Measurements from ENCODE around the gene TTC7B.

The TTC7B gene

DNA sequence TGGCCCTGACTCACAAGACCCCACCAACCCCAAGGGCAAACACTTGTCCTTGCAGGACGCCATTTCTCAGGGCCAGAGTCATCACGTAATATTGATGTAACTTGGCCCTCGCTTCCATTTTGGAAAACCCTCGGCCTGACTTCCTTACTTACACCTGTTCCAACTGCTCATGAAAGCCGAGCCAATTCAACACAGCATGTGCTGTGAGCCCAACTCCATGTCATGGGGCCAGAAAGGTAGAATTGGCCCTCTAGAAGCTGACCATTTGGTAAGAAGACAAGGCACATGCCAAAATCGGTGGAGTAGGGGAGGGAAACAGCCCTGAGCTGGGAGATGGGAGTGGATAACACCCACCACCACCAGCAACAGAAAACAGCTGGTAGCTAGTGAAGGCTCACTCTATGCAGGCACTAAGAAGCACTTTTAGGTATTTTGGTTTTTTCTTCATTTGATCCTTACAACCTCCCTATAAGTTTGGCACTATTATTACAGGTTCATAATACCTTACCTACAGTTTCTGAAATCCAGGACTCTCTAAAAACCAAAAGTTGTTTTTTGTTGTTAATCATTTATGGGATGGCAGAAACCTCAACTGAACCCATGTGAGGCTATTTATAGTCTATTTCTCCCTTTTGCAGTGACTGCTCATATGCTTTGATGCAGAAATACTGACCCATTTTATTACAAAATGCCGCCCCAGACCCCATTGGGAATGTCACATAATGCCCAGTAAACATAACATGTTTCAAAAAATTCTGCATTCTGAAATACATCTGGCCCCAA lies 6.5 kb downstream of the TTC7B start:
- no peak for DNase-seq
- intact Hi-C loops (cut with DNase I), result no loop called here

DNA sequence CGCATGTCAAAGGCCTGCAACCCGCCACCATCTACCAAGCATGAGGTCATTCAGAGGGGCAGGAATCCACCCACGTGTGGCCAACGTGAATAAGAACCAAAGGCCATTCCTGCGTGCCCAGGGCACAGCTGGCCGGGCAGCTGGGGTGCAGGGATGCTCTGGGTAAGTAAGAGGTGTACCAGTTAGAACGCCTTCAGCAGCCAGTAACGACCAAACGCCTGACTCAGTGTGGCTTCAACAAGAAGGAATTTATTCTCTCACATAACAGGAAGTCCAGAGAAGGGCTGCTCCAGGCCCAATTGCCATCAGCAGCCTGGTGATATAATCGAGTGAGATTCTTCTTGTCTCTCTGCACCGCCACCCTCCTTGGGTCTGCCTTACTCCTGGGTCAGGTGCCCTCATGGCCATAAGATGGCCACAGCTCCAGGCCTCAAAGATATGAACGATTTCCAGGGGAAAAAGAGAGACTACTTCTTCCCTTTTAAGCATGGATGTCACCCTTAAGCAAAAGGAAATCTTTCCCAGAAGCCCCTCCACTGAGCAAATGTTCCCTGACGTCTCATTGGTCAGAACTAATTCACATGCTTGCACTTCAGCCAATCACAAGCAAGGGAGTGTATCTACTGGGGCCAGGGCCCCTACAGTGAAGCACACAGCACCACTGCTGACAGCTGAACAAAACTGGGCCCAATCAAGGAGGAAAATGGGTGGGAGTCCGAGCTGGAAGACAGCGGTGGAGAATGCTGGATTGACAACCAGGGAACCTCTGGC lies 7.3 kb downstream of the TTC7B start:
- intact Hi-C loops (cut with DNase I), result no loop called here
- DNase-seq, result no peak

DNA sequence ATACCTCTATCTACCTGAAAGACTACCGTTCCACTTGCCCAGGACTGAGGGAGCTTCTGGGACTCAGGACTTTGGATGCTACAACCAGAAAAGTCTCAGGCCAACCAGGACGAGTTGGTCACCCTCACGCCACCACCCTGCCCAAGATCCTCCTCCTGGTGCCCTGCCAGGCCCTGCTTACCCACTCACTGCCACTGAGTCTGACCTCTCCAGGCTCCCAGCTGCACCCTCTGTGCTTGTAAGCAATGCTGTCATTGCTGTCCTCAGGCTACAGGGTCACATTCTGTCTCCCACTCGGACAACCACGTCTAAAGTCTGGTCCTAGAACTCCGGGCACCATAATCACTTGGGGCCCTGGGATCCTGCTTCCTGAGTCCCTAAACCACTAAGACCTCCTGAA lies 9.2 kb downstream of the TTC7B start:
- no peak for DNase-seq
- intact Hi-C loops (cut with DNase I), result no loop called here

DNA sequence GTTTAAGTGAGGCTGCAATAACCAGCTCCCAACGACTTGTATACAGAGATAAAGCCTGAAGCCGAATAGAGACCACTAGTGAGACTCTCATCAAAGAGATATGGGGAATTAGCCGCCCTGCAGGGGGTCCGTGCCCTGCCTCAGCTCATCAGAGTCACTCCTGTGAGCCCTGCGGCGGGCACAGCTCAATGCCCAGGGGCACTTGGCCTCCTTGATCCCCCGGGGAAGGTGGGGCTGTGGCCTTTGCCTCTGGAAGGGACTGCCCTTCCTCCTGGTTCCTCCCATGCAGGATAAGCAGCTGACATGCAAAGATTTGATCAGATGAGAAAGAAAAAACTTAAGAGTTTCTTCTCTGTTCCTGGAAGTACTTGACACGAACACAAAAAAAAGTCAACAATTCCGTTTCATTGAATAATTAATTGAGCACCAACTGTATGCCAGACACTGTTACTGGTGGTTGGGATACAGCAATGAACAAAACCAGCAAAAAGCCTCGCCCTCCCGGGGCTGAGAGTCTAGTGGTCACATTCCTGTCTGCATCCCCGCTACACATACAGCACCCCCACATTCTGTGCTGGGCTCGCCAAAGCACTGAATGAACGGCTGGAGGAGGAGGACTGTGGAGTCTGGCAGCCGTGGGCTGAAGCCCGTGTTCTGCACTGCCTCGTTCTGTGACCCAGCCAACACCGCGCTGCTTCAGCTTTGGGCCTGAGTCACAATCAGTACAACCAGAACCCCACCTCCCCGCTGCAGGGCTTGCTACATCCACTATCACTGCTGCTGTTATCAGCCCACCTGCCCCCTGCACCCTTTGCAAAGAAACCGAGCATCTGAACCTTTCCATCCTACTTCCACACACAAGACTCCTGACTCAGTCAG lies 10.3 kb downstream of the TTC7B start:
- intact Hi-C loops (cut with DNase I), result no loop called here
- peak; percentile 47 to 93 (median 75) for DNase-seq

DNA sequence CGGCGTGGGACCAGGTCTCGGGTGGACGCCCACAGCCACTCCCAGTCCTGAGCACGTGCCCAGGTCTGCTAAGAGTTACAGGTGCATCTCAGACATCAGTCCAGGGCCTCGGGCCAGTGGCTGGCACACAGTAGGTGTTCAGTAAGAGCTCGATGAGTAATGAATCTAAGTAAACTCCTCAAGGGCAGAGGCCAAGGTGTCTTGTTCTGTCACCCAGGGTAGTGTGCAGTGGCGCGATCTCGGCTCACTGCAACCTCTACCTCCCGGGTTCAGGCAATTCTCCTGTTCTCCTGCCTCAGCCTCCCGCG lies 11.2 kb downstream of the TTC7B start:
- intact Hi-C loops (cut with DNase I), result no loop called here
- DNase-seq, result no peak

DNA sequence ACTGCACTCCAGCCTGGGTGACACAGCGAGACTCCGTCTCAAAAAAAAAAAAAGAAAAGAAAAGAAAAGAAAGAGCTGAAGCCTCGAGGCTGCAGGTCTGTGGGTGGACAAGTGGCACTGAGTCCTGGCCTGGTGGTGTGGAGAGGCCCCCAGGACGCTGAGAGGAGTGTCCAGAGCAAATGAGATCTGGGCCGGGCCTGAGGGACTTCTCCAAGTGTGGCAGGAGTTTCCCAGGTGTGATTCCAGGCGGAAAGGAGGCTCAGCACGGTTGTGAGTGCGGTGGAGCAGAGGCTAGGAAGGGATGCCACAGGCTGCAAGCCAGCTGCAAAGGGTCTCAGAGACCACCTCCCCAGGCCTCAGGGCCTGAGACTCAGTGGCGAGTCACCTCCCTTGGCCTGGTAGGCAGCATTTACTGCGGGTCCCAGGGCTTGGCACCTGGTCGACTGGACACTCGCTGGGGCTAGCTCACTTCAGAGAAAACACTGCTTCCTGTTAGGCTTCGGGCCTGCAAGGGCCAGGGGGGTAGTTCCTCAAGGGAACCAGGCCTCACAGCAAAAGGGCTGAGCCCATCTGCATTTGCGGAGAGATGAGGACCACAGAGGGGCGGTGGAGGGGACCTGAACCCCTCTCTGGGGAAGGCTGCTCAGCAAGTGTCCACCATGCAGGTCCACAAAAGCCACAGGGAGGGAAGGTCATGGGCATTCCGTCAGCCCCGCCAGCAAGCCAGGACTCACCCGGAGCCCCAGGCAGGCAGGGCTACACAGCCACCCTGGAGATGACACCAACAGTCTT lies 11.7 kb downstream of the TTC7B start:
- intact Hi-C loops (cut with DNase I), result no loop called here
- DNase-seq, result no peak

DNA sequence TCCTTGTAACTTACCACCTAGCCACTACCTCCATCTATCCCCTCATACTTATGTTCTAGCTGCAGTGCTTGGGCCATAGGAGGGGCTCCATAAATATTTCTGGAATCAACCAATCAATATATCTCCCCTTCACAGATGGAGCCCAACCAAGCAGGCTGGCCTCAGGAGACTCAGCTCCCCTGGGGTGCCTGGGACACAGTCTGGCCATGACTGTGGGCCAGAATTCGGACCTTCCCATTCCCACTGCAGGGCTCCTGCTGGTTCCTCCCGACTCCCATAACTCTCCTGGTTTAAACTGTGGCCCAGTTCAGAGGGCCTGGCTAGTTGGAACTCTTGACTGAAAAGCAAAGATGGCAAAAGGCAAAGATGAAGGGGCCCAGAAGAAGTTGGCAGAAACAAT lies 13.0 kb downstream of the TTC7B start:
- intact Hi-C loops (cut with DNase I), result no loop called here
- DNase-seq, result no peak

DNA sequence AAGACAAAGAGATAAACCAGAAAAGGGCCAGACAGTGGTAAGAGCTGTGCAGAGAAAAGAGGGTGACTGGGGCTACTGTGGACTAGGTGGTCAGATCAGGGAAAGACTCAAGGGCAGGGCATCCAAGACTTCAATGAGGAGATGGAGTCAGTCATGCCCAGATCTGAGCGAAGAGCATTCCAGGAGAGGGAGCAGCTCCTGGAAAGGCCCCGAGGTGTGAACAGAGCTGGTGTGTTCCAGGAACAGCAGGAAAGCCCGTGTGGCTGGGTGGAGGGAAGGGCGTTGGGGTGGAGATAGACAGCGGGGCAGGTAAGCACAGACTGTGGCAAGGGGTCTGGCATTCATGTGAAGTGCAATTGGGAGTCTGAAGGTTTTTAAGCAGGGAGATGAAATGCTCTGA lies 16.8 kb downstream of the TTC7B start:
- intact Hi-C loops (cut with DNase I), result no loop called here
- DNase-seq, result no peak

DNA sequence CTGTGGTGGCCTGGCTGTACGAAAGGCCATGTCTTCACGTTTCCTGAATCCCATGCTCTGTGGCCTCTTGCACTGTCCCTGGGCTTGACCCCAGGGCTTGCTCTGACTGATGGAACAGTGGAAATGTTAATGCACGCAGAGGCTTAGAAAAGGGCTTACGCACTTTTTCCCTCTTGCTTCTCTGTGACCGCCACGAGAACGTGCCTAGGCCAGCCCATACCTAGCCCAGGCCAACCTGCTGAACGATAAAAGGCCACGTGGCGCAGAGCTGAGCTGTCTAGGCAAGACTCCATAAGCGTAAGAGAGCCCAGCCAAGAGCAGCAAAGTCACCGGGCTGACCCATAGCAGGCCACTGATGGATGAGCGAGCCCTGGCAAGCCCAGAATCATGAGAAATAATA lies 18.3 kb downstream of the TTC7B start:
- intact Hi-C loops (cut with DNase I), result no loop called here
- no peak for DNase-seq

DNA sequence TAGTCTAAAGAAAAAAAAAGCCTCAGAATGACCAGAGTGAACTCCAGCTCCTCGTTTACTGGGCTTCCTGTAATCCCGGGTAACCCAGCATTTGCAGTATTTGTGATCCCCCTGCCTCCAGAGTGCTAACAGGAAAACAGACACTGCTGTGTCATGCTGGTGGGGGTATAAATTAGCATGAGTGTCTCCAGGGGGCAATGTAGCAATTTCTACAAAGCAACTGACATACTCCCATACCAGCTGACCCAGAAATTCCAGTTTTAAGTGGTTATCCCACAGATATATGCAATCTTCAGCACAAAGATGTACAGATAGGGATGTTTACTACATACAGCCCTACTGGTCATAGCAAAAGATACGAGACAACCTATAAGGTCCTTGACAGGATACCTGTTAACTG lies 18.8 kb downstream of the TTC7B start:
- intact Hi-C loops (cut with DNase I), result no loop called here
- DNase-seq, result no peak

DNA sequence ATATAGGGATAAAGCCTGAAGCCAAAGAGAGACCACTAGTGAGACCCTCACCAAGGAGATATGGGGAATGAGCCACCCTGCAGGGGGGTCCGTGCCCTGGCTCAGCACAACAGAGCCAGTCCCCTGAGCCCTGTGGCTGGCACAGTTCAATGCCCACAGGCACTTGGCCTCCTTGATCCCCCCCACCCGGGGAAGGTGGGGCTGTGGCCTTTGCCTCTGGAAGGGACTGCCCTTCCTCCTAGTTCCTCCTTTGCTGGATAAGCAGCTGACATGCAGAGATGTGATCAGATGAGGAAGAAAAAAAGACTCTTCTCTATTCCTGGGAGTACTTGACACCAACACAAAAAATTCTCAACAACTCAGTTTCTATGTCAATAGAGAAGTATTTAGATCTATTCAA lies 19.9 kb downstream of the TTC7B start:
- peak in 4 of 42 donors; percentile 15 to 34 (median 28) for DNase-seq
- intact Hi-C loops (cut with DNase I), result no loop called here

DNA sequence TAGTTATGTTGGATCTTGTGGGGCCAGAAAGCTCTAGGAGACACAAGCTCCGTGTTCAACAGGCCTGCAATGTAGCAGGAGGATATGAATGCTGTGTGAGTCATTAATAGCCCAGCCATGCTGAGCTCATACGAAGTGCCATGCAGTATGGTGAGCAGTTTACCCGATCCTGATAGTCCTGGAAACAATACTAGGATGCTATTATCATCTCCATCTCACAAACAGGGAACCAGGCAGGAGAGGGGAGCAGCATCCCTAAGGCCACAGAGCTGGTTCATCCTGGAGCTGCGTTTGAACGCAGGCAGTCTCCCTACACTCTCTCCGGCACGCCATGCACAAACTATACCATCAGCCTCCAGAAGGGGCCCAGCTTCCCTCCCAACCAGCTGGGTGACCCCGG lies 20.5 kb downstream of the TTC7B start:
- intact Hi-C loops (cut with DNase I), result no loop called here
- DNase-seq, result peak in 1 of 42 donors; percentile 18

DNA sequence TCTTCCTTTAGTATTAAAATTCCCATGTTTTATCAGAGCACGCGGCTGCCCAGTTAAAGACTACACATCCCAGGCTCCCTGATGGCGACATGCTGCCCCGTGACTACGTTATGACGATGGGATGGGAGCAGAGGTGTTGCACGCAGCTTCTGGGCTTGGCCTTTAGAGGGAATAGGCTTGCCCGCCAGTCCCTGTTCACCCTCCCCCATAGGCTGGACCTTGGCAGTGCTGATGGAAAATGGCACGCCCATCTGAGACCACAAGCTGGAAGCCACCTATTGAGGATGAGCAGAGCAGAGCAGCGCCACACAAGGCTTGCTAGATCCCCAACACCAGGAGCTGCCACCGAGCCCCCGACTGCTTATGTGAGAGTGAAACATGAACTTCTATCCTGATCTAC lies 24.7 kb downstream of the TTC7B start:
- intact Hi-C loops (cut with DNase I), result no loop called here
- DNase-seq, result no peak

DNA sequence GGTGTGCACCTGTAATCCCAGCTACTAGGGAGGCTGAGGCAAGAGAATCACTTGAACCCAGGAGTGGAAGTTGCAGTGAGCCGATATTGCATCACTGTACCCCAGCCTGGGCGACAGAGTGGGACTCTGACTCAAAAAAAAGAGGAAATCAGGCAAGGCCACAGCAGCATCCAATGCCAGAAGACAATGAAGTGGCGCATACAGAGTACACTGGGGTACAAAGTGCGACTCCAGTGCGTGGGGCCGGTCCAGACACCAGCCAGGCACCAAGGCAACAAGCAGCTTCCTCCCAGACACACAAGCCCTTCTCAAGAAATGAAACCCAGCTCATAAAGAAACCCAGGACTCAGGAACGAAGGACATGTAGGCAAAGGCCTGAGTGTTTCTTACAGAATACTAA lies 28.2 kb downstream of the TTC7B start:
- DNase-seq, result peak in 25 of 42 donors; percentile 21 to 70 (median 35)
- intact Hi-C loops (cut with DNase I), result no loop called here

DNA sequence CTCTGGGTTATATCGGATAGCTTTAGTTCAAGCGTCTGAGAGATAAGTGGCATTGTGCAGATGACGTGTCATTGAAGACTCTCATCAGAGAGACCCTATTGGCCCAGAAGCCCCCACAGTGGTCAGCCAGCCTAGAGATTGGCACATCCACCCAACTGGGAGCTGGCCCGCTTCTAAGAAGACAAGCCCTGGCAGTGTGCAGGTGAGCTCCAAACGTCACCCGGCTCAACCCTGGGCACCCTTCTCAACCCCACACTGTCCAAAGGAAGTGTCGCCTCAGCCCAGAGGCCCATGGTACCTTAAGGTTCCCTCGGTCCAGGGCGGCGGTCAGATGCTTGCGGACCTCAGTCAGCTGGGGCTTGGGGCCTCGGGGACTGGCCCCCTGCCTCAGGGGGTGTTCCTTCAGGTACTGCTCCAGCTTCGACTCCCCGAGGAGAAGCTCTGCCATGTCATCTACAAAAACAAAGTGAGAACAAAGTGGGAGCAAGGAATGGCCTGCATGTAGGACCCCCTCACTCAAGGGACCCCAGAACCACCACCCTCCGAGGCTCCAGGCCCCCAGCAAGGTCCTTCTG lies 30.3 kb downstream of the TTC7B start:
- intact Hi-C loops (cut with DNase I), result no loop called here
- DNase-seq, result peak in 1 of 42 donors; percentile 26

DNA sequence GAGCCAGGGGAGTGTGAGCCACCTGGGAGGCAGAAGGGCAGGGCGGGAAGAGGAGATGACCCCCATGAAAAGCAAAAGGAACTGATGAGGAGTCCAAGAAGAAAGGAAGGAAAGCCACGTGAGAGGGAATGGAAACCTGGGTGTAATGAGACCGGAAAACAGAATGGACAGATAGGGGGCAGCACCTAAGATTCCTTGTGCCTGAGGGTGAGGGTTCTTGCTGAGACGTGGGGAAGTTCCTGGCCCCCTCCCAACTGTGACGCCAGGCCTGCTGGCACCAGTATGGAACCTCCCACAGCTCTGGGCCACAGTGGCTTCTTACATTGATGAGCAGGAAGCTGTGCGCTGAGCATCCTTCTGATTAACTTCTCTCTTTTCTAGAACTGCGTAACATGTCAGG lies 30.8 kb downstream of the TTC7B start:
- DNase-seq, result peak in 38 of 42 donors; percentile 26 to 92 (median 72)
- intact Hi-C loops (cut with DNase I), result no loop called here

DNA sequence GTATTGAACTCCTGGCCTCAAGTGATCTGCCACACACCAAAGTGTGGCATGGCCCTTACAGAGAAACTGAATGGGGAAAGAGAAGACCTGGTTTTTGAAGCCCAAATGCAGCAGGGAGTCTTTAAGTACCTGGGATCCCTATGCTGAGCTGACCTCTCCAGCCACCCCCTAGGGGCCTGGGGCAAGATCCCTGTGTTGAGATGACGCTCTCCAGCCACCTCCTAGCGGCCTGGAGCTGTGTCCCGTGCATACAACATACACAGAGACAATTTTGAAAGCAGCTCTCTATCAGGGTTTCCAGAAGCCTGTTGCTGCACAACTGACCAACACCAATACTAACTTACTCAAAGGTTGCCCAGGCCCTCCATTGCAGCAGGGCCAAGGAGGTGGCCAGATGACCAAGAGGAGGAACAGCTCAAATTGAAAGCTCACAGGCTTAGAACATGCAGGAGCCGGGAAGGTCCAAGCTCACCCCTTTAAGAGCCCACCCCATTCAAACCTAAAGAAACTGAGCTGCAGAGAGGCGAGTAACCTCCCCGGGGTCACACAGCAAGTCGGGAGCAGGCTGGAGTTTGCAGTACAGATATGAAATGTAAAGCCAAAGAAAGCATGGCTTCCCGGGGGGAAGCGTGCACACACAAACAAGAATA lies 31.5 kb downstream of the TTC7B start:
- intact Hi-C loops (cut with DNase I), result no loop called here
- DNase-seq, result peak in 2 of 42 donors; percentile 4 to 29

DNA sequence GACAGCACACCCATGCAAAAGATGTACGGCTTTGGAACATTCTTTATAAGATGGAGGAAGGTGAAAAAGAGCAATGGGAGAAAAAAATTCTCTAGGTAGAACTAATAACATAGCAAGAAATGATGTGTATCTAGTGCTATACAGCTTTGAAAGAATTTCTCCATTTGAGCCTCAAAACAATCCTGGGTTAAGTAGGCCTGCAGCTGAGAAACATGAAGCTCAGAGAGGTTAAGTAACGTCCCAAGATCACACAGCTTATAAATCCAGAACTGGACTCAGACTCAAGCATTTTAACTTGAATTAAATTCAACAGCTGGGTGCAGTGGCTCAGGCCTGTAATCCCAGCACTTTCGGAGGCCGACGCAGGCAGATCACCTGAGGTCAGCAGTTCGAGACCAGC lies 32.9 kb downstream of the TTC7B start:
- no peak for DNase-seq
- intact Hi-C loops (cut with DNase I), result no loop called here

All from head of caudate nucleus (tissue), 42 donors.